GM12892 (cell line): ENCODE measurements around the gene UBE2L5.

Experiments
- POLR2A ChIP-seq: IDR thresholded peaks from 2 replicates; pipeline ENCODE4 v1.6.1; 2011; ENCODE audit warnings: low read depth, low read length, control low read depth
- POLR2AphosphoS5 ChIP-seq: IDR thresholded peaks from 2 replicates; pipeline ENCODE4 v1.6.1; 2011; ENCODE audit warnings: low read depth, low read length, control low read depth
- TAF1 ChIP-seq: IDR thresholded peaks from 2 replicates; pipeline ENCODE4 v1.6.1; 2011; ENCODE audit warnings: low read depth, mild to moderate bottlenecking, control low read depth, low read length, borderline replicate concordance

GRCh38 chr13:30440910-30441703 lies 18.8 kb downstream of the UBE2L5 start:
- TF ChIP-seq POLR2A (no peak), POLR2AphosphoS5 (no peak), TAF1 (no peak)
